D721Med (cell line): ENCODE data around the gene SLC48A1.

ENCODE experiments used
- DNase-seq: peaks from one replicate; pipeline ENCODE4 v3.0.0; 2011; ENCODE audit warnings: low spot score; ENCODE audit not compliant: insufficient read length
- FAIRE-seq: peaks from 2 replicates; lab custom pipeline; 2011; peaks lifted over from hg19 to GRCh38; lab: Jason Lieb, UNC
- TF ChIP-seq, protein P1 (sequence below): IDR thresholded peaks from 2 replicates; pipeline ENCODE4 v1.5.1; 2012; ENCODE audit warnings: mild to moderate bottlenecking, control low read depth; ENCODE audit not compliant: insufficient read depth; ENCODE audit errors: missing control alignments

SLC48A1 gene

DNA sequence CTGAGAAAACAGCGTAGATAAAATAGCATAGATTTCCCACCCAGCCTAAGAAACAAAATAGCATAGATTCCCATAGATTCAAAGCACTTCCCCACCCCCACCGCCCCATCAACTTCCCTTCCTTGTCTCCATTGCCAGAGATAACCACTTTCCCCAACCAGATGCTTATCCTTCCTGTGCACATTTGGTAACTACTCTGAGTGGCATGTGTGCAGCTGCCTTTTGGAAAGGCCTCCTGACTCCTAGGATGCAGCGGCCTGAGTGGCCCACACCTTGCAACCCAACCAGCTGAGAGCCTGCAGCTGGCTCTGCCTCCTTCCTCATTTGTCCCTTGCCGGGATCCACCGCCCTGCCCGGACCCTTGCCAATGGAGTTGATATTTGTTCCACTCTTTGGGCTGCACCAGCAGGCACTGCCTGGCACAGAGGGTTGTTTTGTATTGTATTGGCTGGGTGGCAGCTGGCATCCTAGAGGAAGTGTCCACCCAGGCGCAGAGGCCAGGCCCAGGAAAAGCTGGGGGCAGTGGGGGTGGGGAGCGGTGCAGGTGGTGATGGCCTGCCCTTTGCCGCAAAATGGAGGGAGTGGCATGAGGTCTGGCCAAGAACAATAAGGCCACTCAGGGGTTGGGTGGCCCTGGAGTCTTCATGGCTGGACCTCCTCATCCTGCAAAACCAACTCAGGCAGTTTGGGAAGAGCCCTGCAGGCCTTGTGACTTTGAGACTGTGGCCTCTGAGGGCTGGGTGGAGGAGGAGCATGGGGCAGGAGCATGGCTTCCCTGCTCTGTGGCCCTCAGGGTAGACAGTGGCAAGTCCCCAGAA, 4.9 kb downstream of the SLC48A1 start:
- TF ChIP-seq, protein P1, sequence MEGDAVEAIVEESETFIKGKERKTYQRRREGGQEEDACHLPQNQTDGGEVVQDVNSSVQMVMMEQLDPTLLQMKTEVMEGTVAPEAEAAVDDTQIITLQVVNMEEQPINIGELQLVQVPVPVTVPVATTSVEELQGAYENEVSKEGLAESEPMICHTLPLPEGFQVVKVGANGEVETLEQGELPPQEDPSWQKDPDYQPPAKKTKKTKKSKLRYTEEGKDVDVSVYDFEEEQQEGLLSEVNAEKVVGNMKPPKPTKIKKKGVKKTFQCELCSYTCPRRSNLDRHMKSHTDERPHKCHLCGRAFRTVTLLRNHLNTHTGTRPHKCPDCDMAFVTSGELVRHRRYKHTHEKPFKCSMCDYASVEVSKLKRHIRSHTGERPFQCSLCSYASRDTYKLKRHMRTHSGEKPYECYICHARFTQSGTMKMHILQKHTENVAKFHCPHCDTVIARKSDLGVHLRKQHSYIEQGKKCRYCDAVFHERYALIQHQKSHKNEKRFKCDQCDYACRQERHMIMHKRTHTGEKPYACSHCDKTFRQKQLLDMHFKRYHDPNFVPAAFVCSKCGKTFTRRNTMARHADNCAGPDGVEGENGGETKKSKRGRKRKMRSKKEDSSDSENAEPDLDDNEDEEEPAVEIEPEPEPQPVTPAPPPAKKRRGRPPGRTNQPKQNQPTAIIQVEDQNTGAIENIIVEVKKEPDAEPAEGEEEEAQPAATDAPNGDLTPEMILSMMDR, result no peak
- FAIRE-seq, result no peak
- no peak for DNase-seq

DNA sequence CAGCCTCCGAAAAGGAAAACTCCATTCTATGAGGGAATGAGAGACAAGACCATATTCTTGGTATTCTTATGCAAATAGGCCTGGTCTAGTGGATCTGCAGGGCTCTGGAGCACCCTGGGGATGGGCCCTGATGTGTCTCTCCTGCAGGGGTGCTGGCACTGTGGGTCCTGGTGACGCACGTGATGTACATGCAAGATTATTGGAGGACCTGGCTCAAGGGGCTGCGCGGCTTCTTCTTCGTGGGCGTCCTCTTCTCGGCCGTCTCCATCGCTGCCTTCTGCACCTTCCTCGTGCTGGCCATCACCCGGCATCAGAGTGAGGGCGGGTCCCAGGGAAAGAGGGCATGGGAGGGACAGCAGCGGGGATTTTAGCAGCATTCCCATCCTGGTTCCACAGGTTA, 5.8 kb downstream of the SLC48A1 start:
- TF ChIP-seq, protein P1, result no peak
- FAIRE-seq (no peak), DNase-seq (no peak)

GRCh38 chr12:47779301-47779942, 6.4 kb downstream of the SLC48A1 start:
- peak; percentile 90 for DNase-seq
- TF ChIP-seq, protein P1, result peak; percentile 95

GRCh38 chr12:47779943-47780504, 7.0 kb downstream of the SLC48A1 start:
- DNase-seq, result no peak
- TF ChIP-seq, protein P1, result no peak
- FAIRE-seq, result no peak

More at GRCh38 chr12:47779301-47779942, 6.4 kb downstream of the SLC48A1 start:
- no peak for FAIRE-seq

DNA sequence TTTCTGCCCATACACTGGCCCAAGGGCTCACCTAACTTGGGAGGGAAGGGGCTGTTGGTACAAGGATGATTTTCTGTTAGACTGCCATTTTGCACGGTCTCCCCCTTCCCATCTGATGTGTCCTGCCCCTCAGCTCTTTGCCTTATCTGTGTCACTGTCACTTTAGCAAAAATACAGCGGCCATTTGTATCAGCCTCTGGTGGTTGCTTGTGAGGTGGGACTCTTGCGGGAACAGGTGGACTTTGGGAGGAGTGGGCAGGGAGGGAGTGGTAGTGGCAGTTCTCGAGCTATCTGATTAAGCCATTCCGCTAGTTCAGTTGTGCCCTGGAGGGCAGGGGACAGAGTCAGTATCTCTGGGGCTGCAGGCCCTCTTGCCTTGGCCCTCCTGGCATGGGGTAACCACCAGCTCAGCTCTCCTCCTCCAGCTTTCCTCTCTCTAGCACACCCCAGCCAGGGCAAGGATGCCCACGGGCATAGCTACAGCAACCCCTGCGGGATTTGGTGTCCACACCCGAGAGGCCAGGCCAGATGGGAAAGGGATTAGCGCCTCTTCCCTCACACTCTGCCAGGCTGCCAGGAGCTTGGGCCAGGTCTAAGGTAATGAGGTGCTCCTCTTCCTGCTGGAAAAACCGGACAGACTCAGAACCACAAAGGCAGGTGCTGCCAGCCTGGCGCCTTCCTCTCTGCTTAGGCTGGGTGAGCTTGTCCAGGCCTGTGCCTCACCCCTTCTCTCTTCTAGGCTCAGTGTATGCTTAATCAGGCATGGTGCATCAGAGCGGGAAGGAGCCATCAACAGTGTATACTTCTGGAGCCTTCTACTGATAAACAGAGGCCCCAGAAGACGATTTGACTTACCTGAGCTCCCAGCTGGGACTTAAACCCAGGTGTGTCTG, 8.7 kb downstream of the SLC48A1 start:
- DNase-seq (peak; percentile 50), FAIRE-seq (no peak)
- TF ChIP-seq, protein P1, result no peak

DNA sequence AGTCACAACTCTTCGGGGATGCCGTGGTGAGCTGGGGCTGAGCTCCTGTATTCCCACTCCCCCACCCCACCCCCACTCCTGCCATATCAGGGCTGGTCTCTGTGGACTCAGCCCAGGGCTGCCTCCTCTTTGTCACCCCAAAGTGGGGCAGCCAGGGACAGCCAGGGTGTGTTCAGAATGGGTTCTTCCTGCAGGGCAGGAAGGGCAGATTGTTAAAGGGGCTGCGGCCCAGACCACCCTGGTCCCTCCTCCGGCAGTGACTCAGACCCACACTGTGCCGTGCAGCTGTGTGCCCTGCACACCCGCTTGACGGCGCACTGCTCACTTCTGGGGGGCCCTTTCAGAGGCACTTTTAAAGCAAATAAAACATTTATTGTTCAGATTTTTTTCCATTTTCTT, 9.3 kb downstream of the SLC48A1 start:
- no peak for FAIRE-seq
- DNase-seq, result no peak
- TF ChIP-seq, protein P1, result no peak
